ENCODE measurements around the gene FMN1.

The FMN1 gene

DNA sequence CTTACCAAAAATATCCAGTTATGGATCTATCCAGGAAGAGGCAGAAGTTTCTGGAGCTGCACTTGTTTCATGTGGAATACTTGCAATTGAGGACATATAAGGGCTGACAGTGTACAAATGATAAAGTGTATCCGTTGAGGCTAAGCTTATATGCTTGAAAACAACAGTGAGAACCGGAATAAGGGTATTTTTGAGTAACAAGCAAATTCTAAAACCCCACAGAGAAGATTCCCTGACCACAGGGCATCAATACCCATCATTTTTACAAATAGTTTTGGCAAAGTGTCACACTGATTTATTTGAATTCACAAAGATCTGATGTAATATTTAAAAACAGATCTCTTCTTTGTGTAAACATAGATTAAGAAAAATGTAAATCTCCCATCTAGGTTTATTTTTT lies 208.4 kb downstream of the FMN1 start:
- TF ChIP-seq, protein P1, sequence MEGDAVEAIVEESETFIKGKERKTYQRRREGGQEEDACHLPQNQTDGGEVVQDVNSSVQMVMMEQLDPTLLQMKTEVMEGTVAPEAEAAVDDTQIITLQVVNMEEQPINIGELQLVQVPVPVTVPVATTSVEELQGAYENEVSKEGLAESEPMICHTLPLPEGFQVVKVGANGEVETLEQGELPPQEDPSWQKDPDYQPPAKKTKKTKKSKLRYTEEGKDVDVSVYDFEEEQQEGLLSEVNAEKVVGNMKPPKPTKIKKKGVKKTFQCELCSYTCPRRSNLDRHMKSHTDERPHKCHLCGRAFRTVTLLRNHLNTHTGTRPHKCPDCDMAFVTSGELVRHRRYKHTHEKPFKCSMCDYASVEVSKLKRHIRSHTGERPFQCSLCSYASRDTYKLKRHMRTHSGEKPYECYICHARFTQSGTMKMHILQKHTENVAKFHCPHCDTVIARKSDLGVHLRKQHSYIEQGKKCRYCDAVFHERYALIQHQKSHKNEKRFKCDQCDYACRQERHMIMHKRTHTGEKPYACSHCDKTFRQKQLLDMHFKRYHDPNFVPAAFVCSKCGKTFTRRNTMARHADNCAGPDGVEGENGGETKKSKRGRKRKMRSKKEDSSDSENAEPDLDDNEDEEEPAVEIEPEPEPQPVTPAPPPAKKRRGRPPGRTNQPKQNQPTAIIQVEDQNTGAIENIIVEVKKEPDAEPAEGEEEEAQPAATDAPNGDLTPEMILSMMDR (conservative IDR thresholded peaks at IDR 0.05): no peak
- no peak for TF ChIP-seq ZFX (IDR thresholded peaks at IDR 0.05)
- H3K27ac ChIP-seq: no peak overlapping the region

DNA sequence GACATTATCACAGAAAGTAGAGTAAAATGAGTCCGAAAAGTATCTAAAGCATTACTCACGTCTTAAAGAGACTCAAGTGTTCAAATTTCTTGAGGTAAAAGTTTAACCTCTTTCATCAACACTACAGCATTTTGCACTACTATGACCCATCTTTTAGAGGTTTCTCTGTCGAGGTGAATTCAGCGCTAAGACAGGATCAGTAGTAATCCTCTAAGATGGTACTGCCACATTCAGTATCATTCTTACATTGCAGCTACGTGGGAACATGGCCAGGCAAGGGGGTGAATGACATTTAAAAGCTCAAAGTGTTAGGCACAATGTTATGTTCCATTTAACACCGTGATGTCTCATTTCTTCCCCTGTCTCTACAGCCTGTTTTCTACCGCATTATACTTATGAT lies 210.8 kb downstream of the FMN1 start:
- TF ChIP-seq ZFX (IDR thresholded peaks at IDR 0.05): no peak
- TF ChIP-seq, protein P1 (conservative IDR thresholded peaks at IDR 0.05): no peak
- no peak overlapping the region for H3K27ac ChIP-seq

DNA sequence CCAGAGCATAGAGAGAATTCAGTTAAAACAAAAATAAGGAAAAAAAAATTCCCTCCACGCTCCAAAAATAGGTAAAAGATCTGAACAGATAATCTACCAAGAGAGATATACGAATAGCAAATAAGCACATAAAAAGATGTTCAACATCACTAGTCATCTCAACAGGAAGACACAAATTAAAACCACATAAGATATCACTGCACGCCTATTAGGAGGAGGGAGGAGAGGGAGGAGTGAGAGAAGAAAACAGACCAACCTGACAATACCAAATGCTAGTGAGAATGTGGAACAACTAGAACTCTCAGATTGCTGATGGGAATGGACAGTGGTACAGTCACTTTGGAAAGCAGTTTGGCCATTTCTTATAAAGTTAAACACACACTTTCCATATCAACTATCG lies 212.5 kb downstream of the FMN1 start:
- TF ChIP-seq, protein P1 (conservative IDR thresholded peaks at IDR 0.05): no peak
- no peak for TF ChIP-seq ZFX (IDR thresholded peaks at IDR 0.05)

DNA sequence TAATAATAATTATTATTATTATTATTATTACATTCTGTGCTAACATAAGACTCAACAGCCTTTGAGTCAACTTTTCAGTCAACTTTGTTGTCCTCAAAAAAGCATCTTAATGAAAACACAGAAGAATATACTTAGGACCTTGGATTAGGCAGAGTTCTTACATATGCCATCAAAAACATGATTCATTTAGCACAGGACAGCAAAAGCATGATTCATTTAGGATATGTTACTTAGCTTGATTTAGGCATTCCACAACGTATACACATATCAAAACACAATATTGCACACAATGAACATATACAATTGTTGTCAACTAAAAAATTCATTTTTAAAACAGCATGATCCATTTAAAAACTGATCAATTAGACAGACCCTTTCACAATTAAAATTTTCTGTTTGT lies 213.0 kb downstream of the FMN1 start:
- TF ChIP-seq, protein P1 (conservative IDR thresholded peaks at IDR 0.05): no peak
- TF ChIP-seq ZFX (IDR thresholded peaks at IDR 0.05): no peak
- no peak overlapping the region for H3K27ac ChIP-seq

More for the DNA sequence above, 212.5 kb downstream of the FMN1 start:
- no peak overlapping the region for H3K27ac ChIP-seq

DNA sequence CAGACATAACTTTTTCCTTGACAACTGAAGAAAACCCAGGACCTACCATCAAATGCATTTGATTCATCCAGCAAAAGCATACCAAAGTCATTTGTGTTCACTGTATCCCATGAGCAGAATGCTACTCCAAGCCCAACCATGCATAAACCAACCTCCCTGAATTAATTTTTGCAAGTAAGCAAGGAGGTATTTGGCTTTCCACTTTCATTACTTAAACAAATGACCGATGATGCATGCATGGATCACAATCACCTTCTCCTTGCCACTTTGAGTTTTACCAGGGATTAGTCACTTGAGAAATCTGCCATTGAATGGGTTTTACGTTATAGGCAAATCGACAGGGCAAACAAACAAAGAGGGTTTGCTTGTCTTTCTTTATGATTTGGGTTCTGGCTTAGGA lies 214.8 kb downstream of the FMN1 start:
- no peak overlapping the region for H3K27ac ChIP-seq
- TF ChIP-seq, protein P1 (conservative IDR thresholded peaks at IDR 0.05): no peak
- no peak for TF ChIP-seq ZFX (IDR thresholded peaks at IDR 0.05)

DNA sequence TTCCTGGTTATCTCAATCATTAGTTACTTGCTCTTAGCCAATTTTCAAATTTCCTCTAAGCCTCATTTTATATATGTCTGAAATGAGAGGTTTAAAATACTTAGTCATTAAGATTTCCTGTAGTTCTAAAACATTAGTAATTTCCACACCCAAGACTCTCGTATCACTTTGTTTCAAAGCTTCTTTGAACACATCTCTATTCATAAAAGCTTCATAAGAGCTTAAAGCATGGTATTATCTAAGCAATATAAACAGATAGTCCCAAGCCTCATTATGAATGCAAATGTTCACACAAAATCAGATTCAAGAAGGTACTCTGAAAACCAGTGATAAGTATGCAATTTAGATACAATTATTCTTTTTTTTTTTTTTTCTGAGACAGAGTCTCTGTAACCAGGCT lies 217.0 kb downstream of the FMN1 start:
- TF ChIP-seq, protein P1 (conservative IDR thresholded peaks at IDR 0.05): no peak
- no peak for TF ChIP-seq ZFX (IDR thresholded peaks at IDR 0.05)

DNA sequence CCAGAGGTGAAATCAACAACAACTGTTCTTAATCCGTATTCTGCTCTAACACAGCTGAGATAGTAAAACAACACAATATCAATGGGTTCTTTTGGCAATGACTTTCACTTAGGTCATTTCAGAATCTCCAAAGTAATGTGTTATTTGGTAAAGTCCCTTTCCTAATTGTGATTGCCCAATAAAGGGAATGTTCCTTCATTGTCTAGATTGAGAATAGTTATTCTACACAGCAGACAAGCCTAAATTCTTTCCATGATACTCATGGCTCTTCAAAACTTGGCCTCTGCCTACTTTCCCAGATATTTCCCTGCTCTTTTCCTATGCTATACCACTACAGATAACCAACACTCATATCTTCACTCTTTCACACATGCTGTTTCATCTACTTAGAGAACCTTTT lies 219.8 kb downstream of the FMN1 start:
- H3K27ac ChIP-seq: no peak overlapping the region

More for the DNA sequence above, 217.0 kb downstream of the FMN1 start:
- H3K27ac ChIP-seq: no peak overlapping the region

More for the DNA sequence above, 219.8 kb downstream of the FMN1 start:
- TF ChIP-seq, protein P1 (conservative IDR thresholded peaks at IDR 0.05): no peak
- TF ChIP-seq ZFX (IDR thresholded peaks at IDR 0.05): no peak

Measured in C4-2B (cell line).